GM18505 (cell line): ENCODE results near the gene HAUS3.

ENCODE experiments used
- ATAC-seq: cut with Tn5 transposase; IDR thresholded peaks from one replicate; pipeline ENCODE4 v1.9.1; 2021; ENCODE audit not compliant: unreplicated experiment
- POLR2A ChIP-seq: IDR thresholded peaks from 4 replicates; pipeline ENCODE4 v1.6.1; 2011; ENCODE audit warnings: borderline replicate concordance; ENCODE audit not compliant: insufficient read depth, insufficient read length; ENCODE audit errors: extremely low read depth

HAUS3 gene

DNA sequence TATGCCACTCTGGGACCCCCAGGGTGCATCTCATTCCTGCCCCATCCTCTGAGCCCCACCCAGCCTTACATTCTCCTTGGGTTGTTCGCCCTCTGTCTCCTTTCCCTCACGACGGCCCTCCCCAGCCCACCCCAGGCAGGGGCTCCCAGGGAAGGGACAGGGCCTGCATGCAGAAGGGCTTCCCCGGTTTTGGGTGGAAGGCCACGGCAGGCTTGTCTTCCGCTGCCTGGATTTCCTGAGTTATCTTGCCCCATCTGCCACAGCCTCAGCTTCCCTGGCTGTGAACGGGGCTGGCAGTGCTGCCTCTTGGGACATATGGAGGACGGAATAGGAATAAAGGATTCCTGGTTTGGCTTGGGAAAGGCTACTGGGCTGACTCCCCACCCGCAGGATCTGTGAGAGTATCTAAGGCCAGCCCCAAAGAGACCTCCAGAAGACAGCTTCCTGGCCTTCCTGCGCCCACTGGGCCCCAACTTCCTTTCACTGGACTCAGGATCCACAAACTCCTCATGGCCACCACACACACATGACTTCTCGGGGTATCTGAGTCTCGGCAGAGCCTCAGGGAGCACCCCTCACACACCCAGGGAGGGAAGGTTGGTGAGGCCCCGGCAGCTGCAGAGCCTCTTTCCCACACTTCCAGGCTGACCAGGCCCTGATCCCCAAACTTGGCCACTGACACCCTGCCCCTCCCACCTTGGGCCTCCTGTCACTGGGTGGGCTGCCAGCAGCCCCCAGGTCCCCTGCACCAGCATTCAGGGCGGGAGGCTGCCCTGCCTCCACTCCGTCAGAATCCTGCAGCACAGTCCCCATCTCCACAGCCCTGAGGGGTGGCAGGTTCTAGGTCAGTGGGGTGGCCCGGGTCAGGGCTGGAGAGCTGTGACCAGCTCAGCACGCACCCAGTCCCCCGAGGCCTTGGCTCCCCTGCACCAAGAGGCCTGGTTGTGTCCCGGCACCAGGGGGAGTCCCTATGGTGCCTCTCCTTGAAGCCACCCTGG is 23.5 kb upstream of the HAUS3 start:
- TF ChIP-seq POLR2A = no peak
- no peak for ATAC-seq

DNA sequence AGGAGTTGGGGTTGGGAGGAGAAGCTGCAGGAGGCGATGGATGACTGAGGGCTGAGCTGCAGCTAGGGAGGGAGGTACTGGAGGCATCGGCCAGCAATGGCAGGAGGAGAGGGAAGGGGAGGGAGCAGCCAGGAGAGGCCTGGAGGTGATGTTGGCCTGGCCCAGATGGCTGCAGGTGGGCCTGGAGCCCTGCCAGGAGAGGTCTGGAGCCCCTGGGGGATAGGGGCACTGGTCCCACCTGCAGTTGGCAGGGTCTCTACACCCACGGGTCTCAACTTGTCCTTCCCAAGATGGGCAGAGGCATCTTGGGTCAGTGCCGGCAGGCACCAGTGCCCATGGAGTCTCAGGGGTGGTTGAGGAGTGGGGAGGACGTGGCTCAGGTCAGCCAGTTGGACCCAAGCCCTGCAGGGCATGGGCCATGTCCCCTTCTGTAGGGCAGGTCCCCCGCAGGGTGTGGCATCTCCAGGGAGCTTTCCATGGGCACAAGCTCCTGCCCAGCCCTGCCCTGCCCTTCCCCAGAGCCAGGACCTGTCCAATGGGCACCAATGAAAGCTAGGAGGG is 22.6 kb upstream of the HAUS3 start:
- no peak for TF ChIP-seq POLR2A
- ATAC-seq = no peak

DNA sequence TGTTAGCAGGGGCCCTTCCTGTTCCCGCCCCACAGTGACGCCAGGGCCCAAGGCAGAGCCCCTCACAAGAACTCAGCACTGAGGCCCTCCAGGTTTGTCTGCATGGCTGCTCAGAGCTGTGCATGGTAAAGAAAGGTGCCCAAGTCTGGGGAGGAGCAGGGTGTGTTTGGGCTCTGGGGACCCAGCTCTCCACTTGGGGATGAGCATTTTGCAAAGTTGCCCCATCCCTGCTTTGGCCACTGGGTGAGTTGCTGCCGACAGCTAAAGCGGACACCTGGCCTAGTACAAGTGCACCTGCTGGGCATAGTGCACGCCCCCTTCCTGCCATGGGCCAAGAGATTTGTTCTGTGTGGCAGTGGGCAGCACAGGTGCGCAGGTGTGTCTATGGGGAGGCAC is 22.0 kb upstream of the HAUS3 start:
- no peak for ATAC-seq
- no peak for TF ChIP-seq POLR2A

DNA sequence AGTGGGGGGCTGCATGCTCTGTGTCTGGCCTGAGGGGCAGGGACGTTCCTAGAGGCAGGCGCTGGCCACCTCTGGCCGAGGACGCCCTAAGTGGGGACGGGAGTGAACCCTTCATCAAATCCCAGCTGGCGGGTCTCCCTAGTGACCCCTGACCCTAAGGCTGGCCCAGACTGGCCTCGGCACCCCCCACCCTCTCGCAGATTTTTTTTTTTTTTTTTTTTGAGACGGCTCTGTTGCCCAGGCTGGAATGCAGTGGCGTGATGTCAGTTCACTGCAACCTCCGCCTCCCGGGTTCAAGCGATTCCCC is 21.0 kb upstream of the HAUS3 start:
- ATAC-seq = no peak
- TF ChIP-seq POLR2A = no peak

DNA sequence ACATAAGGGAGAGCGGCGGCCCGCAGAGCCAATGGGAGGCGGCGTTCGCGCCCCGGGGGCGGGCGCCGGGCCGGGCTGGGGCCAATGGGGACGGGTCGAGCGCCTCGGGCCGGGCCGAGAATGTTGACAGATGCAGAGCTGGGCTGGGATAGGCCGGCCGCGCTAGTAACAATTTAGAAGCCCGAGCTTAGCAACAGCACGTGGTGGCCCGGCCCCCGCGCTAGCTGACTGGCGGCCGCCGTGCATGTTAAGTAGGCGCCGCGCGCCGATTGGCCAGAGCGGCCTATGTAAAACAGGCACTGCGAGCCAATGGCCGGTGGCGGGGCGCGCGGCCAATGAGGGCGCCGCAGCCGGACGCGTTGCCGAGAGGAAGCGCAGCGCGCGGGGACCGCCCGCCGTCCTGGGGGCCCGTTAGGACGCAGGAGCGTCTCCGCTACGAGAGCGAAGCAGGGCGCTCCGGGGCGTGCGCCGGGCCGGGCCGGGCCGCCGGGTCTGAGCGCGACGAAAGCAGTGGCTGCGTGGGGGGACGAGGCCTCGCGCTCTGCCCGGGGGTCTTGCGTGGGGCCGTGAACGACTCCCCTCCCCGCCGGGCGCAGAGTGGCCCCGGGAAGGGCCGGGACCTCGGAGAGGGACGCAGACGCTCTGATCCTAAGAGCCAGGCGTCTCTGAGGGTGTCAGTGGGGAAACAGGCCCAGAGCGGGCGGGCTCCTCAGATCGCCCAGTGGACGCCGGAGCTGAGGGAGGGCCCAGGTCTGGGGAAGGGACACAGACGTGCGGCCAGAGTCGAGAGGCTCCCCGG is 20.4 kb upstream of the HAUS3 start:
- peak; percentile 93 for TF ChIP-seq POLR2A
- ATAC-seq = peak; percentile 85

DNA sequence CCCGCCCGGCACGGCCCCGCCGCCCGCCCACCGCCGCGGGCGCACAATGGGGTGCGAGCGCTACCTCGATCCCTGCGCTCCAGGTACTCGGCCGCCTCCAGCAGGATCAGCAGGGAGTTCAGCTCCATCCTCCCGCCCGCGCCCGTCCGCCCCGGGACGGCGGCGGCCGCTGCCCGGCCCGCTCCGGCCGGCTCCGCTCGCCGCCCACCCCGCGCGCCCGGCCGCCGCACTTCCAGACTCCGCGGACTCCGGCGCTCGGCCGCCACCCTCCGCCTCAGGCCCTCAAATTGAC is 19.9 kb upstream of the HAUS3 start, which contains the start of gene MXD4:
MXD4 (minus strand) TSS at position 257 of the 292 bp plus-strand sequence; CDS start at position 128, 129 bp downstream.
- TF ChIP-seq POLR2A = no peak
- peak; percentile 6 for ATAC-seq

DNA sequence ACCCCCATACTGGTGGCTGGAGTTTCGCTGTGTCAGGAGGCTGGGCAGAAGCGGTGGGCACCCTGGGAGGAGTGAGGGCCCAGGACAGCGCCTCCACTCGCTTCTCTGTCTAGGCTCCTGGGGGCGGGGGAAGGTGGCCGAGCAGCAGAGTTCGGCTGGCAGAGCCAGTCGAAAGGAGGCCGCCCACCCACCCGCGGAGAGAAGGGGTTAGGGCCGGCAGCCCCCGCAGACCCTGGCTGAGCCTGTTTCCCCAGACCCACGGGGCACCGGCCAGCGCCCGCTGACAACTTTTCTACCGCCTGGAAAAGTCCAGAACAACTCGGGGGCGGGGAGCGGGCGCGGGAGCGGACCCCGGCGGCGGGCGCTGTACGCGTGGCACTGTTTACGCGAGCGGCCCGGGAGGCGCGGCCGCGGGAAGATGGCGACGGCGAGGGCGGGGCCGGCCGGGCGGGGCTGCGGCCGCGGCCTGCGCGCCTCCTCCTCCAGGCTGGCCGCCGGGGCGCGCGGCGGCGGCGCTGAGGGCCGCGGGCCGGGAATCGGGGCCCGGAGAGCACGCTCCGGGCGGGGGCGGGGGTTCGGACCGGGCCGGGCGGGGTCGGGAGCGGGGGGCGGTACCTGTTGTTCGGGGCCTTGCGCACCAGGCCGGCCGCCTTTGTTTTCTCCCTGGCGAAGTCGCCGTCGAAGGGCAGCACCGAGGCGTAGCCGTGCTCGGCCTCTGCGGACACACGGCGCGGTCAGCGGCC is 19.4 kb upstream of the HAUS3 start:
- no peak for TF ChIP-seq POLR2A
- peak; percentile 28 for ATAC-seq

DNA sequence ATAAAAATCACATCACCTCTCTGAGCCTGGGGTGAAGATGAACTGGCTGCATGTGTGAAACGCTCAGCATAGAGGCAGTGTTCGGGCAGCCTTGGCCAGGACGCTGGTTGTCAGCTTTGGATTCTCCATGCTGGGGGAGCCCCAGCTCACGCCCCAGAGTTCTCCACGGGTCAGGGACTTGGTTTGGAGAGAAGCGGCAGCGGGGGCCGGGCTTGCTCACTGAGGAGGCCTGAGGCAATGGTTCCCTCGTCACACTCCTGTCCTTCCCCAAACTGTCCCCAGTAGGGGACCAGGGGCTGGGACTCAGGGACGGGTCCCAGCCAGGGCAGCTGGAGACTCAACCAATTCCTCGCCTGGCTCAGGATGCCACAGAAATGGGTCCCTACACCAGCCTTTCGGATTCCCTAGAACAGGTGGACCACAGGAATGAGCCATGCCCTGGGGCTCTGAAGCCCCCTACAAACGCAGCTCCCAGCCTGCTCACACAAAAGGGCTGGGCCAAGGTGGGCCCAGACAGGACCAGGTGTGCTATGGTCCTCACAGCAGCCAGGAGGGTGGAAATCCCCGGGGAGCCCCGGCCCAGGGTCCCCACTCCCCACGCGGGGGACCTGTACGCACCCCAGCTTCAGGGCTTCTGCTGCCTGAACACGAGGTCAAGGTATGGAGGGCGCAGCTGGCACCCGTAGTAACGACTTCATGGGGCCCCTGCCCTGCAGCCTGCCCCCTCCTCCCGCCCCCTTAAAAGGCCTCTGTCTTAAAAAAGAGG is 18.6 kb upstream of the HAUS3 start:
- ATAC-seq = no peak

DNA sequence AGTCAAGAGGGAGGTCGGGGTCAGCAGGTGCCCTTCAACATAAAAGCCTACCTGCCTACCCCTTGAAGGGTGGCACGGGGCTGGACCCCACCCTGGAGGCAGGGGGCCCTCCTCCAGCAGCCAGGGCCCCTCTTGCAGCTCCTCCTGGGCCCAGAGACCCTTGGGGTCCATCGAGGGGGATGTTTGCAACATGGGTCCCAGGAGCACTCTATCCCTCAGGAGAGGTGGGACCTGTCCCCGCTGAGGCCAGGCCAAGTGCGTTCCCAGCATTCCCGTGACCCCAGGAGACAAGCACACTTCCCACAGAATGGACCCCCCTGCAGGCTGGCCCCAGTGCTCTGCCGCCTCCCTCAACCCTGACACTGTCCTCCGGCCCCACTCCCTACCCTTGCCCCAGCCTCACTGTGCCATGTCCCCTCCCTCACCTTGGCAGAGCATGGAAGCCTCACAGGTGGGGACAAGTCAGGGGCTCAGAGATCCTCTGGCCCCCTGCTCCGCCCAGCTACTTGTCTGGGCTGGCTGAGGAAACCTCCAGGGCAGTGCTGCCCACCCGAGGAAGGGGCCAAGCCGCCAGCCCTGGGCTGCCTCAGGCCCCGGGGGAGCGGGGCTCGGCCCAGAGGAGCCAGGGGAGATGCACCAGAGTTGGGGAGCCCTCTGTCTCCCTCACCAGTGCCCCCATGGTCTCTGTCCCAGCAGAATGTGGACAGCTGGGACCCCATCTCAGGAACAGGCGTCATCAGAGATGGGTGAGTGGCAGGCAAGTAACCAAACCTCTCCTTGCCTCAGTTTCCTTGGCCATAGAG is 17.8 kb upstream of the HAUS3 start:
- no peak for ATAC-seq
- no peak for TF ChIP-seq POLR2A

More for the DNA sequence above, 18.6 kb upstream of the HAUS3 start:
- no peak for TF ChIP-seq POLR2A

DNA sequence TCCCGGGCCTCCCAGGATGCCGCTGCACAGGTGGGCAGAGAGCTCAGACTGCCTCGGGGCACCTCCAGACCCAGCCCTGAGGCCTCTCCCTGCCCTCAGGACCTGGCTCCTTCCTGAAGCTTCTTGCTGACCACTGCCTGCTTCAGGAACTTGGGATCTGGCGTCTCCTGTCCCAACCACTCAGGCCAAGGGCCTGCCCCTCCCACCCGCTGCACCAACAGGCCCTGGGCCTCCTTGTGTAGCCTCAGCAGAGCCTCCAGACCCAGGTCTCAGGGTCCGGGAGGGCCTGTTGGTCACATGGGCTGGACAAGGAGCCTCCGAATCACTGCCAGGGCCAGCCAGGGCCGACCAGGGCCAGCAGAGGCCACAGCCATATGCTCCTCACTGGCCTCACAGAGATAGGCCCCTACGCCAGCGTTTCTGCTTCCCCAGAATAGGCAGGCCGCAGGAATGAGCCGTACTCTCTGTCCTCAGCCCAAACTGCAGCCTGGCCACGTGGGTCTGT is 17.2 kb upstream of the HAUS3 start:
- ATAC-seq = no peak
- TF ChIP-seq POLR2A = no peak
